GM12878 (cell line): Measurements from ENCODE around the gene ZNF688. TPM values are rescaled to one million over a fixed set of nuclear protein-coding genes. Genes with fewer than 3 reads are reported as not detected.

Experiments
- ATAC-seq: fragments of 200-7000 bp; cut with Tn5 transposase; 3 replicates; pipeline ENCODE4 v1.9.1; 2020; ENCODE audit warnings: mild to moderate bottlenecking, moderate library complexity
- BruUV-seq: library from RNA; stranded (reverse); fragments of 400-500 nt; replicated peaks from 2 replicates; lab custom pipeline; 2021; lab: Mats Ljungman, UMichigan
- CTCF ChIA-PET: fragments of 300-600 bp; sonication (Branson Sonifier 250); formaldehyde crosslinking; extraction: SDS; loops from one replicate; lab custom pipeline; 2021; ENCODE audit warnings: inconsistent platforms; lab: Yijun Ruan, JAX
- POLR2A ChIA-PET: fragments of 350-600 bp; formaldehyde crosslinking; extraction: SDS; loops from one replicate; lab custom pipeline; 2021; ENCODE audit warnings: inconsistent platforms; lab: Charles Lee
- RAD21 ChIA-PET: fragments of 300-600 bp; sonication (Branson Sonifier 250); formaldehyde crosslinking; loops from one replicate; lab custom pipeline; 2023; ENCODE audit warnings: antibody characterized with exemption; ENCODE audit not compliant: unreplicated experiment; lab: Charles Lee
- SMC1A ChIA-PET: fragments of 300-600 bp; sonication (Branson Sonifier 250); formaldehyde crosslinking; loops from one replicate; lab custom pipeline; 2023; ENCODE audit not compliant: unreplicated experiment, uncharacterized antibody; lab: Charles Lee
- DNase-seq: peaks from one replicate; pipeline ENCODE4 v3.0.0-alpha.2; 2011; ENCODE audit warnings: low read depth, low spot score
- FAIRE-seq: peaks from 3 replicates; lab custom pipeline; 2011; peaks lifted over from hg19 to GRCh38; lab: Jason Lieb, UNC
- H2AFZ ChIP-seq: 2 replicates; pipeline ENCODE4 v1.6.0; 2011; ENCODE audit warnings: low read depth, low read length, control low read depth; ENCODE audit not compliant: control insufficient read depth
- H3K27ac ChIP-seq: 2 replicates; pipeline ENCODE4 v1.5.1; 2011; ENCODE audit warnings: control low read depth; ENCODE audit not compliant: control insufficient read depth, insufficient read depth
- H3K27me3 ChIP-seq, 2 experiments: replicated peaks in 1 of 2; 2 replicates each; pipeline versions ENCODE4 v1.6.0 to v1.6.1; 2011; ENCODE audit warnings: low read length in 1 of 2; ENCODE audit not compliant: control insufficient read depth in 2 of 2, insufficient read depth in 2 of 2
- H3K36me3 ChIP-seq, 2 experiments: 2 replicates each; pipeline ENCODE4 v1.5.1; 2011; ENCODE audit warnings: low read length in 1 of 2; ENCODE audit not compliant: control insufficient read depth in 2 of 2, insufficient read depth in 2 of 2
- H3K4me1 ChIP-seq: 2 replicates; pipeline ENCODE4 v1.6.1; 2011; ENCODE audit warnings: mild to moderate bottlenecking, low read length, moderate library complexity, mixed read lengths; ENCODE audit not compliant: control insufficient read depth, insufficient read depth
- H3K4me2 ChIP-seq: 2 replicates; pipeline ENCODE4 v1.6.0; 2011; ENCODE audit warnings: control low read depth; ENCODE audit not compliant: control insufficient read depth, insufficient read depth
- H3K4me3 ChIP-seq: fragments of 200-600 bp; sonication (generic); 2 replicates; pipeline ENCODE4 v1.5.1; 2016
- H3K79me2 ChIP-seq: 2 replicates; pipeline ENCODE4 v1.6.0; 2011; ENCODE audit warnings: low read length; ENCODE audit not compliant: control insufficient read depth, insufficient read depth
- H3K9ac ChIP-seq: 2 replicates; pipeline ENCODE4 v1.8.0; 2011; ENCODE audit warnings: low read length, control low read depth, mixed read lengths; ENCODE audit not compliant: control insufficient read depth, insufficient read depth
- H3K9me3 ChIP-seq: replicated peaks from 3 replicates; pipeline ENCODE4 v1.5.1; 2011; ENCODE audit warnings: mild to moderate bottlenecking, low read length; ENCODE audit not compliant: control insufficient read depth, insufficient read depth
- H4K20me1 ChIP-seq: 2 replicates; pipeline ENCODE4 v1.6.0; 2011; ENCODE audit not compliant: control insufficient read depth, insufficient read depth
- CBX5 ChIP-seq: sonication (generic); IDR thresholded peaks from 2 replicates; pipeline ENCODE4 v1.6.1; 2016; ENCODE audit warnings: low read depth, moderate library complexity, mild to moderate bottlenecking, inconsistent platforms
- FOS ChIP-seq: IDR thresholded peaks from 3 replicates; pipeline ENCODE4 v1.6.1; 2011; ENCODE audit warnings: borderline replicate concordance; ENCODE audit not compliant: insufficient read length; ENCODE audit errors: extremely low read depth
- HDAC2 ChIP-seq: fragments of 200-600 bp; sonication (generic); IDR thresholded peaks from 2 replicates; pipeline ENCODE4 v1.6.1; 2017
- IKZF2 ChIP-seq, 2 experiments: fragments of 450-650 bp; IDR thresholded peaks; 2 replicates each; pipeline ENCODE4 v1.6.1; 2017; ENCODE audit warnings: mild to moderate bottlenecking in 2 of 2, moderate library complexity in 2 of 2
- IRF3 ChIP-seq: fragments of 450-650 bp; IDR thresholded peaks from 2 replicates; pipeline ENCODE4 v1.6.1; 2014; ENCODE audit warnings: mild to moderate bottlenecking
- MEF2A ChIP-seq: IDR thresholded peaks from 2 replicates; pipeline ENCODE4 v1.6.1; 2011; ENCODE audit warnings: low read depth, mild to moderate bottlenecking, low read length, moderate library complexity; ENCODE audit not compliant: insufficient read depth
- STAT1 ChIP-seq: fragments of 450-650 bp; conservative IDR thresholded peaks from 2 replicates; pipeline ENCODE4 v1.6.1; 2014; ENCODE audit warnings: antibody characterized with exemption, mild to moderate bottlenecking
- SUZ12 ChIP-seq: fragments of 200-600 bp; sonication (generic); IDR thresholded peaks from one replicate; pipeline ENCODE4 v1.6.1; 2018; ENCODE audit warnings: antibody characterized with exemption, mild to moderate bottlenecking; ENCODE audit not compliant: unreplicated experiment
- WGBS: methylation state at CpG from one replicate; pipeline ENCODE4 v1.1.6; 2016; ENCODE audit warnings: low lambda C conversion rate; ENCODE audit not compliant: insufficient replicate concordance, insufficient coverage; ENCODE audit errors: missing lambda C conversion rate; 5-methylcytosine and 5-hydroxymethylcytosine counted together
- in situ Hi-C: fragments of 300-500 bp; cut with MboI; formaldehyde crosslinking; loops from 9 replicates; pipeline ENCODE4 v1.14.3; 2018; ENCODE audit warnings: mixed read lengths
- intact Hi-C: fragments of 100-400 bp; cut with micrococcal nuclease; formaldehyde crosslinking; loops from one replicate; pipeline ENCODE4 v1.14.2; 2022; ENCODE audit not compliant: unreplicated experiment
- polyA plus RNA-seq, 11 experiments: library from polyadenylated mRNA; depleted of rRNA in 4 of 11; unstranded in 6 of 11; stranded (reverse) in 5 of 11; fragments of >200 nt; fragmentation: Nextera tagmentation in 4 of 11; fragmentation: Illumina TruSeq in 1 of 11; extraction: Ambion mirVana in 4 of 11; extraction: Trizol in 1 of 11; gene quantifications; 1 replicate in 1 of 11; 2 replicates in 10 of 11; pipeline versions ENCODE4 v1.2.1 to v1.2.3, GENCODE V29; 2011 to 2016; ENCODE audit warnings: inconsistent platforms in 2 of 11, missing spikeins in 2 of 11, low read depth in 1 of 11
- total RNA-seq, 4 experiments: library from RNA; depleted of rRNA in 3 of 4; stranded (reverse); fragments of >200 nt in 3 of 4; fragmentation: Illumina TruSeq in 1 of 4; extraction: Trizol in 1 of 4; gene quantifications; 2 replicates each; pipeline versions ENCODE4 v1.2.1 to v1.2.3, GENCODE V29; 2013 to 2021
- TF ChIP-seq, protein P1 (sequence below): fragments of 450-650 bp; IDR thresholded peaks from 2 replicates; pipeline ENCODE4 v1.6.1; 2017; ENCODE audit warnings: mild to moderate bottlenecking, moderate library complexity
- TF ChIP-seq, protein P2 (sequence below): fragments of 150-350 bp; IDR thresholded peaks from 2 replicates; pipeline ENCODE4 v1.6.1; 2014; ENCODE audit warnings: mild to moderate bottlenecking, low read depth, low read length

Gene ZNF688
- total and polyA plus RNA-seq, 10 of the 15 experiments (the other 5 are each of a cell fraction or from before 2014, with no cell fraction given): 0.14 to 17.4 (median 10.6) TPM

GRCh38 chr16:30600929-30601328, 29.4 kb upstream of the ZNF688 start:
- RAD21 ChIA-PET: interaction anchor here (0.6 to 3.8 kb wide), 4 partner anchors 15 to 171 kb away, joined by 4 to 20 read pairs (median 10); partner anchors contain the start of genes DCTPP1 and ZNF764
- Histone ChIP-seq H3K36me3 (peaks cover 10 to 14% of the 10 kb centered on the region in 2 experiments; a peak in 3 of 4 replicates), H3K27ac (no peak overlapping the region), H3K4me2 (no peak overlapping the region)
- CTCF ChIA-PET: interaction anchor here (1.1 to 8.9 kb wide), 7 partner anchors 15 to 191 kb away, joined by 3 to 89 read pairs (median 4); partner anchors contain the start of genes DCTPP1 and ZNF785
- intact Hi-C loops: no loop called here
- TF ChIP-seq CBX5 (no peak), FOS (no peak), HDAC2 (no peak), IKZF2 (IDR thresholded peaks at IDR 0.05) (no peak), IRF3 (no peak), MEF2A (no peak), STAT1 (no peak), SUZ12 (no peak)
- TF ChIP-seq, protein P1, sequence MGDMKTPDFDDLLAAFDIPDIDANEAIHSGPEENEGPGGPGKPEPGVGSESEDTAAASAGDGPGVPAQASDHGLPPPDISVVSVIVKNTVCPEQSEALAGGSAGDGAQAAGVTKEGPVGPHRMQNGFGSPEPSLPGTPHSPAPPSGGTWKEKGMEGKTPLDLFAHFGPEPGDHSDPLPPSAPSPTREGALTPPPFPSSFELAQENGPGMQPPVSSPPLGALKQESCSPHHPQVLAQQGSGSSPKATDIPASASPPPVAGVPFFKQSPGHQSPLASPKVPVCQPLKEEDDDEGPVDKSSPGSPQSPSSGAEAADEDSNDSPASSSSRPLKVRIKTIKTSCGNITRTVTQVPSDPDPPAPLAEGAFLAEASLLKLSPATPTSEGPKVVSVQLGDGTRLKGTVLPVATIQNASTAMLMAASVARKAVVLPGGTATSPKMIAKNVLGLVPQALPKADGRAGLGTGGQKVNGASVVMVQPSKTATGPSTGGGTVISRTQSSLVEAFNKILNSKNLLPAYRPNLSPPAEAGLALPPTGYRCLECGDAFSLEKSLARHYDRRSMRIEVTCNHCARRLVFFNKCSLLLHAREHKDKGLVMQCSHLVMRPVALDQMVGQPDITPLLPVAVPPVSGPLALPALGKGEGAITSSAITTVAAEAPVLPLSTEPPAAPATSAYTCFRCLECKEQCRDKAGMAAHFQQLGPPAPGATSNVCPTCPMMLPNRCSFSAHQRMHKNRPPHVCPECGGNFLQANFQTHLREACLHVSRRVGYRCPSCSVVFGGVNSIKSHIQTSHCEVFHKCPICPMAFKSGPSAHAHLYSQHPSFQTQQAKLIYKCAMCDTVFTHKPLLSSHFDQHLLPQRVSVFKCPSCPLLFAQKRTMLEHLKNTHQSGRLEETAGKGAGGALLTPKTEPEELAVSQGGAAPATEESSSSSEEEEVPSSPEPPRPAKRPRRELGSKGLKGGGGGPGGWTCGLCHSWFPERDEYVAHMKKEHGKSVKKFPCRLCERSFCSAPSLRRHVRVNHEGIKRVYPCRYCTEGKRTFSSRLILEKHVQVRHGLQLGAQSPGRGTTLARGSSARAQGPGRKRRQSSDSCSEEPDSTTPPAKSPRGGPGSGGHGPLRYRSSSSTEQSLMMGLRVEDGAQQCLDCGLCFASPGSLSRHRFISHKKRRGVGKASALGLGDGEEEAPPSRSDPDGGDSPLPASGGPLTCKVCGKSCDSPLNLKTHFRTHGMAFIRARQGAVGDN: no peak
- TF ChIP-seq, protein P2, sequence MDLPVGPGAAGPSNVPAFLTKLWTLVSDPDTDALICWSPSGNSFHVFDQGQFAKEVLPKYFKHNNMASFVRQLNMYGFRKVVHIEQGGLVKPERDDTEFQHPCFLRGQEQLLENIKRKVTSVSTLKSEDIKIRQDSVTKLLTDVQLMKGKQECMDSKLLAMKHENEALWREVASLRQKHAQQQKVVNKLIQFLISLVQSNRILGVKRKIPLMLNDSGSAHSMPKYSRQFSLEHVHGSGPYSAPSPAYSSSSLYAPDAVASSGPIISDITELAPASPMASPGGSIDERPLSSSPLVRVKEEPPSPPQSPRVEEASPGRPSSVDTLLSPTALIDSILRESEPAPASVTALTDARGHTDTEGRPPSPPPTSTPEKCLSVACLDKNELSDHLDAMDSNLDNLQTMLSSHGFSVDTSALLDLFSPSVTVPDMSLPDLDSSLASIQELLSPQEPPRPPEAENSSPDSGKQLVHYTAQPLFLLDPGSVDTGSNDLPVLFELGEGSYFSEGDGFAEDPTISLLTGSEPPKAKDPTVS: no peak
- TF ChIP-seq, all 136 proteins: peak for 0
- no peak overlapping the region for H3K4me3 ChIP-seq
- 94% methylated on average over 2 of the region's 2 CpGs for WGBS
- no peak for ATAC-seq
- no TSS peak for BruUV-seq
- no peaks in the 10 kb centered on the region for H4K20me1 ChIP-seq
- ChIA-PET SMC1A (interaction anchor here (0.6 to 8.6 kb wide), 3 partner anchors 28 to 170 kb away, joined by 3 to 64 read pairs (median 6); partner anchors contain the start of gene DCTPP1), POLR2A (interaction anchor here (0.7 kb wide), 1 partner anchor 9 kb away, joined by 7 read pairs; the partner anchor contains the start of gene ZNF689)
- H3K9me3 ChIP-seq: no peaks in the 10 kb centered on the region
- H3K4me1 ChIP-seq: no peaks in the 10 kb centered on the region
- H3K79me2 ChIP-seq: no peaks in the 10 kb centered on the region
- no peak for DNase-seq
- in situ Hi-C loops: no loop called here
- no peaks in the 10 kb centered on the region for H3K27me3 ChIP-seq
- no peak overlapping the region for H2AFZ ChIP-seq
- no peak overlapping the region for H3K9ac ChIP-seq
- FAIRE-seq: no peak
